ACHN (cell line): ENCODE measurements around the gene HOXC11.
A peak's percentile ranks its signal among the peaks of the same experiment; 100 is the strongest.

Experiments
- DNase-seq: peaks from one replicate; pipeline ENCODE4 v3.0.0-alpha.2; 2015
- in situ Hi-C: cut with HindIII; loops from 2 replicates; pipeline ENCODE4 v1.10.0; 2017; ENCODE audit warnings: low sequenced_read_pairs, low pct_ligation_motif_present, low pct_unique_long_range_greater_than_20kb

The HOXC11 gene

GRCh38 chr12:54002278-54002914, 29.5 kb downstream of the HOXC11 start:
- in situ Hi-C loops = no loop called here
- no peak for DNase-seq

GRCh38 chr12:54002915-54003389, 30.0 kb downstream of the HOXC11 start:
- no peak for DNase-seq
- in situ Hi-C loops = no loop called here

GRCh38 chr12:54003625-54004024, 30.7 kb downstream of the HOXC11 start:
- DNase-seq = no peak
- in situ Hi-C loops = no loop called here

- in situ Hi-C loops = no loop called here
Measured at GRCh38 chr12:54004063-54004840, 31.3 kb downstream of the HOXC11 start.

GRCh38 chr12:54004841-54005530, 32.1 kb downstream of the HOXC11 start:
- in situ Hi-C loops = no loop called here
- no peak for DNase-seq

More at GRCh38 chr12:54004063-54004840, 31.3 kb downstream of the HOXC11 start:
- DNase-seq = peak; percentile 32

- in situ Hi-C loops = no loop called here
Measured at GRCh38 chr12:54005531-54005852, 32.6 kb downstream of the HOXC11 start.

GRCh38 chr12:54005853-54006558, 33.1 kb downstream of the HOXC11 start:
- in situ Hi-C loops = no loop called here
- DNase-seq = peak; percentile 89

More at GRCh38 chr12:54005531-54005852, 32.6 kb downstream of the HOXC11 start:
- no peak for DNase-seq

GRCh38 chr12:54006559-54007220, 33.8 kb downstream of the HOXC11 start:
- in situ Hi-C loops = no loop called here

GRCh38 chr12:54007538-54008259, 34.8 kb downstream of the HOXC11 start:
- in situ Hi-C loops = no loop called here
- no peak for DNase-seq

More at GRCh38 chr12:54006559-54007220, 33.8 kb downstream of the HOXC11 start:
- DNase-seq = no peak

- in situ Hi-C loops = no loop called here
- no peak for DNase-seq
Measured at GRCh38 chr12:54008260-54008552, 35.3 kb downstream of the HOXC11 start.

- in situ Hi-C loops = no loop called here
- peak; percentile 37 for DNase-seq
Measured at GRCh38 chr12:54009171-54010052, 36.5 kb downstream of the HOXC11 start.

- in situ Hi-C loops = no loop called here
- DNase-seq = no peak
Measured at GRCh38 chr12:54010053-54010971, 37.4 kb downstream of the HOXC11 start.

GRCh38 chr12:54010972-54011664, 38.2 kb downstream of the HOXC11 start:
- in situ Hi-C loops = no loop called here
- no peak for DNase-seq

GRCh38 chr12:54011665-54012532, 39.0 kb downstream of the HOXC11 start:
- DNase-seq = no peak
- in situ Hi-C loops = no loop called here
